K562 (cell line): ENCODE results near the gene NKAIN4. TPM values are rescaled to one million over a fixed set of nuclear protein-coding genes. Genes with fewer than 3 reads are reported as not detected.

Source experiments
- BMI1 ChIP-seq: fragments of 150-350 bp; IDR thresholded peaks from 2 replicates; pipeline ENCODE4 v1.6.1; 2014; ENCODE audit warnings: low read length
- CEBPG ChIP-seq, 3 experiments: fragments of 200-800 bp in 1 of 3; sonication (Bioruptor generic) in 1 of 3; sonication (generic) in 1 of 3; formaldehyde crosslinking in 1 of 3; IDR thresholded peaks in 2 of 3; conservative IDR thresholded peaks in 1 of 3; 2 replicates each; pipeline versions ENCODE4 v1.6.1 to v1.8.0; 2016 to 2022; ENCODE audit warnings: missing compliant biosample characterization in 2 of 3, missing genetic modification characterization in 2 of 3, mild to moderate bottlenecking in 1 of 3, missing genetic modification reagents in 1 of 3
- ERF ChIP-seq: fragments of 450-650 bp; formaldehyde crosslinking; IDR thresholded peaks from 2 replicates; pipeline ENCODE4 v1.4.0; 2020; ENCODE audit warnings: mild to moderate bottlenecking, mixed read lengths
- HSF4 ChIP-seq: fragments of 250-450 bp; sonication (Bioruptor Pico); IDR thresholded peaks from 2 replicates; pipeline ENCODE4 v2.1.2; 2022; ENCODE audit warnings: mild to moderate bottlenecking, moderate library complexity, borderline replicate concordance
- IFI16 ChIP-seq: fragments of 250-450 bp; sonication (Bioruptor Pico); IDR thresholded peaks from 2 replicates; pipeline ENCODE4 v2.1.2; 2022; ENCODE audit warnings: mild to moderate bottlenecking, inconsistent platforms
- KLF1 ChIP-seq: fragments of 450-650 bp; IDR thresholded peaks from 2 replicates; pipeline ENCODE4 v1.6.1; 2016; ENCODE audit warnings: missing genetic modification characterization, missing compliant biosample characterization
- MCM5 ChIP-seq: fragments of 450-650 bp; IDR thresholded peaks from 2 replicates; pipeline ENCODE4 v1.6.1; 2016; ENCODE audit warnings: low read depth
- NCOA6 ChIP-seq: fragments of 450-650 bp; IDR thresholded peaks from 2 replicates; pipeline ENCODE4 v1.6.1; 2017; ENCODE audit warnings: mild to moderate bottlenecking
- NFE2L1 ChIP-seq: fragments of 450-650 bp; IDR thresholded peaks from 2 replicates; pipeline ENCODE4 v1.6.1; 2016; ENCODE audit warnings: missing genetic modification characterization, low read depth, mild to moderate bottlenecking, missing compliant biosample characterization, moderate library complexity, borderline replicate concordance
- PHB ChIP-seq: fragments of 250-450 bp; sonication (Bioruptor Pico); IDR thresholded peaks from 2 replicates; pipeline ENCODE4 v1.5.0; 2021
- POU5F1 ChIP-seq: fragments of 150-350 bp; IDR thresholded peaks from 2 replicates; pipeline ENCODE4 v1.6.1; 2014; ENCODE audit warnings: borderline replicate concordance, low read length, low read depth, mild to moderate bottlenecking; ENCODE audit not compliant: partially characterized antibody
- RBM39 ChIP-seq: fragments of 200-400 bp; formaldehyde crosslinking; optimal IDR thresholded peaks from 2 replicates; pipeline ENCODE3; 2018; ENCODE audit warnings: low read depth, low read length
- SP2 ChIP-seq: IDR thresholded peaks from 2 replicates; pipeline ENCODE4 v1.6.1; 2011; ENCODE audit warnings: mild to moderate bottlenecking, low read depth, low read length, moderate library complexity; ENCODE audit not compliant: poor library complexity, severe bottlenecking; ENCODE audit errors: extremely low read depth
- SUPT5H ChIP-seq: fragments of 450-650 bp; IDR thresholded peaks from 2 replicates; pipeline ENCODE4 v1.6.1; 2016
- ZNF184 ChIP-seq: sonication (generic); formaldehyde crosslinking; IDR thresholded peaks from 2 replicates; pipeline ENCODE4 v1.5.0; 2020; ENCODE audit warnings: missing genetic modification reagents
- ZNF253 ChIP-seq: fragments of 250-450 bp; sonication (Bioruptor Pico); conservative IDR thresholded peaks from 2 replicates; pipeline ENCODE4 v1.6.1; 2021; ENCODE audit warnings: mild to moderate bottlenecking
- polyA plus RNA-seq, 8 experiments: library from polyadenylated mRNA; depleted of rRNA in 4 of 8; stranded (reverse) in 5 of 8; unstranded in 3 of 8; fragments of >200 nt; fragmentation: Nextera tagmentation in 2 of 8; fragmentation: Illumina TruSeq in 1 of 8; extraction: Ambion mirVana in 2 of 8; extraction: Trizol in 1 of 8; gene quantifications; 2 replicates each; pipeline versions ENCODE4 v1.2.1 to v1.2.3, GENCODE V29; 2011 to 2014; ENCODE audit warnings: inconsistent platforms in 1 of 8, missing spikeins in 1 of 8
- total RNA-seq, 7 experiments: library from RNA; depleted of rRNA in 6 of 7; stranded (reverse); fragments of >200 nt in 6 of 7; fragmentation: Illumina TruSeq in 2 of 7; extraction: Trizol in 2 of 7; gene quantifications; 2 replicates each; pipeline versions ENCODE4 v1.2.1 to v1.2.3, GENCODE V29; 2011 to 2021; ENCODE audit warnings: low replicate concordance in 1 of 7
- TF ChIP-seq, protein P1 (sequence below): sonication (generic); formaldehyde crosslinking; IDR thresholded peaks from 2 replicates; pipeline ENCODE4 v1.8.0; 2022; ENCODE audit warnings: mild to moderate bottlenecking, missing genetic modification reagents
- TF ChIP-seq, protein P2 (sequence below): fragments of 450-650 bp; IDR thresholded peaks from 2 replicates; pipeline ENCODE4 v1.6.1; 2016; ENCODE audit warnings: low read depth, mild to moderate bottlenecking, moderate library complexity

NKAIN4 gene
- total and polyA plus RNA-seq, 9 of the 15 experiments (the other 6 are each of a cell fraction or from before 2014, with no cell fraction given) = not detected

DNA sequence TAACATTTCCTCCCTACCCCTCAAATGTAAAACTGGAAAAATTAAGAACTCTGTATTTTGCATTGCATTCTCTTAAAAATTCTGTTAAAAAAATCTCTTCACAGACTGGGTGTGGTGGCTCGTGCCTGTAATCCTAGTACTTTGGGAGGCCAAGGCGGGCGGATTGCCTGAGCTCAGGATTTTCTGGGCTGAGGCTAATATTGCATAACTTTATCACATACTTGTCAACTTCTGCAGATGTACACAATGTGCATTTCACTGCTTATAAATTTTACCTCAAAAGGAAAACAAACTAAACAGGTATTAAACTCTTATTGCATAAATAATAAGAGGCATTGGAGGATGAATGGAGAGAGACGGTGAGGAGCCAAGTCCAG is 59.5 kb downstream of the NKAIN4 start (continued):
- TF ChIP-seq CEBPG (CRISPR knock-in tag; IDR thresholded peaks at IDR 0.05) (no peak), CEBPG (tag; conservative IDR thresholded peaks at IDR 0.05 in 1 of 2, IDR thresholded peaks at IDR 0.05 in 1 of 2) (0 out of 4 replicates have a peak, but pooled peaks of 1 of the 2 experiments have one; percentile 18), ZNF184 (CRISPR knock-in tag) (no peak), RBM39 (no peak), NCOA6 (no peak), SP2 (no peak), MCM5 (no peak), KLF1 (tag) (no peak), ZNF253 (no peak), SUPT5H (0 out of 2 replicates have a peak, but pooled peaks have one; percentile 7), POU5F1 (no peak), PHB (CRISPR knock-in tag) (no peak), NFE2L1 (tag) (no peak), BMI1 (no peak), IFI16 (CRISPR knock-in tag) (no peak), HSF4 (CRISPR knock-in tag) (no peak), ERF (CRISPR knock-in tag) (no peak)
- TF ChIP-seq, protein P1, sequence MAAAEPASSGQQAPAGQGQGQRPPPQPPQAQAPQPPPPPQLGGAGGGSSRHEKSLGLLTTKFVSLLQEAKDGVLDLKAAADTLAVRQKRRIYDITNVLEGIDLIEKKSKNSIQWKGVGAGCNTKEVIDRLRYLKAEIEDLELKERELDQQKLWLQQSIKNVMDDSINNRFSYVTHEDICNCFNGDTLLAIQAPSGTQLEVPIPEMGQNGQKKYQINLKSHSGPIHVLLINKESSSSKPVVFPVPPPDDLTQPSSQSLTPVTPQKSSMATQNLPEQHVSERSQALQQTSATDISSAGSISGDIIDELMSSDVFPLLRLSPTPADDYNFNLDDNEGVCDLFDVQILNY (CRISPR knock-in tag) = no peak
- TF ChIP-seq, protein P2, sequence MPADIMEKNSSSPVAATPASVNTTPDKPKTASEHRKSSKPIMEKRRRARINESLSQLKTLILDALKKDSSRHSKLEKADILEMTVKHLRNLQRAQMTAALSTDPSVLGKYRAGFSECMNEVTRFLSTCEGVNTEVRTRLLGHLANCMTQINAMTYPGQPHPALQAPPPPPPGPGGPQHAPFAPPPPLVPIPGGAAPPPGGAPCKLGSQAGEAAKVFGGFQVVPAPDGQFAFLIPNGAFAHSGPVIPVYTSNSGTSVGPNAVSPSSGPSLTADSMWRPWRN = no peak
- TF ChIP-seq, all 486 proteins: peak for 4
